Measurements from ENCODE around the gene SKI. TPM values are rescaled to one million over a fixed set of nuclear protein-coding genes. Genes with fewer than 3 reads are reported as not detected.

The SKI gene
- total and polyA plus RNA-seq, 2 of the 8 experiments (the other 6 are each of a cell fraction or from before 2014, with no cell fraction given) = 8.3 to 87.6 TPM

DNA sequence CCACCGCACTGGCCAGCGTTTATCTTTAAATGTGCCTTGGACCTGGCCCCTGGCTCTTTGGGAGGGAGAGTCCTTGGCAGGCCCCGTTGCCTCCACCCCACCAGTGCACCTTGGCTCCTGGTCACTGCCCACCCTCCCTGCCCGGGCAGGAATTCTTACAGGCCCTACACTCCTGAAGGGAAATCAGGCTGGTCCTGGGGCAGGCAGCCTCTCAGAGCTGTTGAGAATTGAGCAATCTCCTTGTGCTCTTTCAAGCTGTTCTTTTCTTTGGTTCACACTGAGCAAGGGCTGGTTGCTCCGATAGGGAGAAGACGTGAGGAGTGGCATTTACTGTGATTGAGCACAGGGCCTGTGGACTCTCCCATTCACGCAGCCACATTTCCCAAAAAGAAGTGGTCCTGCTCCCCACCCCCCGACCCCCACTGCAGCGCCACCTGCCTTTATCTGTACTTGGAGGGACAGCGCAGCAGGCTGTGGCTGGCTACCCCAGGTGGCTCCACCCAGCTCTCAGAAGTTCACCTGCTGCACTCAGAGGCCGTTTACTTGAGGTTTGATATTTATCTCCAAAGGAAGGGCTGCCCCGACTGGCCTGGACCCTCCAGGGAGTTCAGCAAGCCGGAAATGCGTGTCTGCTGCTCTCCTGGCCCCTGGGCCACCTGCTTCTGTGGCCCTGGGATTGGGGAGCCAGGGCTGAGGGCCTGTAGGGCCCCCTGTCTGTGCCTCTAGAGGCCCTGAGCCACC, 47.8 kb downstream of the SKI start:
- Histone ChIP-seq H3K4me1 (replicated peaks in 1 of 4; ENCODE audit: control insufficient read depth in 3 of 4, insufficient read depth in 4 of 4, low read length in 3 of 4) (peaks cover 5 to 51% (median 40%) of the 10 kb centered on the region in 4 experiments), H2BK120ac (replicated peaks; ENCODE audit: low read depth, low read length) (no peak overlapping the region), H3K23me2 (ENCODE audit: low read depth, low read length) (no peaks in the 10 kb centered on the region), H4K20me1 (replicated peaks in 1 of 2; ENCODE audit: control insufficient read depth in 1 of 2, insufficient read depth in 2 of 2, low read length in 2 of 2) (peaks cover 22 to 52% of the 10 kb centered on the region in 2 experiments), H3K36me3 (ENCODE audit: control insufficient read depth in 2 of 4, insufficient read depth in 4 of 4, low read length in 3 of 4) (peaks cover 0 to 3% (median 0%) of the 10 kb centered on the region in 4 experiments; a peak in 1 of 8 replicates), H2BK15ac (ENCODE audit: low read length) (no peak overlapping the region), H3K4me2 (ENCODE audit: insufficient read depth in 1 of 2, low read depth in 2 of 2, low read length in 2 of 2) (no peak overlapping the region), H4K5ac (ENCODE audit: insufficient read length, low read depth, low read length) (no peak overlapping the region), H4K8ac (ENCODE audit: extremely low read depth, insufficient read depth, low read length) (no peak overlapping the region), H3K79me2 (ENCODE audit: control insufficient read depth in 1 of 2, insufficient read depth in 2 of 2, low read length in 2 of 2) (peaks cover 17 to 81% of the 10 kb centered on the region in 2 experiments; a peak in 3 of 4 replicates), H3K27me3 (replicated peaks in 1 of 4; ENCODE audit: control insufficient read depth in 3 of 4, extremely low read depth in 1 of 4, insufficient read depth in 3 of 4, low read length in 3 of 4) (no peaks in the 10 kb centered on the region), H2BK5ac (ENCODE audit: low read depth, low read length) (peak overlapping the region; percentile 48), H3K4ac (replicated peaks; ENCODE audit: insufficient read length, low read depth, low read length) (no peak overlapping the region), H3K9ac (replicated peaks in 1 of 4; ENCODE audit: extremely low read depth in 1 of 4, low read depth in 3 of 4, low read length in 3 of 4) (no peak overlapping the region), H3K79me1 (ENCODE audit: low read depth, low read length) (peaks cover 38% of the 10 kb centered on the region), H3K4me3 (ENCODE audit: extremely low read depth in 1 of 4, insufficient read depth in 2 of 4, low read depth in 3 of 4, low read length in 4 of 4) (no peak overlapping the region), H3K14ac (ENCODE audit: insufficient read length) (no peak overlapping the region), H3K56ac (replicated peaks; ENCODE audit: insufficient read length, low read depth, low read length) (no peak overlapping the region), H2BK12ac (ENCODE audit: low read depth, low read length) (no peak overlapping the region), H2AK5ac (ENCODE audit: low read depth, low read length) (no peak overlapping the region), H3K9me3 (ENCODE audit: insufficient read depth in 2 of 2, low read depth in 1 of 2, low read length in 1 of 2) (no peaks in the 10 kb centered on the region), H3K18ac (ENCODE audit: extremely low read depth, low read length) (peak overlapping the region; percentile 51), H3K27ac (ENCODE audit: low read depth, low read length) (peak overlapping the region; percentile 23; the same call in 1 of the 2 replicates), H3K23ac (ENCODE audit: insufficient read length) (no peak overlapping the region), H2AFZ (ENCODE audit: low read length) (no peak overlapping the region), H2BK20ac (ENCODE audit: low read length) (no peak overlapping the region), H4K91ac (replicated peaks; ENCODE audit: insufficient read length, low read length) (no peak overlapping the region)
- FAIRE-seq (no peak), DNase-seq (ENCODE audit: low read depth in 1 of 2, low spot score in 2 of 2) (no peak)
- no peak for TF ChIP-seq SP4 (IDR thresholded peaks at IDR 0.05; ENCODE audit: low read length)
- TF ChIP-seq CEBPB (IDR thresholded peaks at IDR 0.05; ENCODE audit: low read depth, low read length) = peak; percentile 83
- TF ChIP-seq SAP30 (IDR thresholded peaks at IDR 0.05; ENCODE audit: insufficient read depth, insufficient replicate concordance, low read length) = no peak
- TF ChIP-seq PHF8 (conservative IDR thresholded peaks at IDR 0.05; ENCODE audit: low read depth, low read length) = no peak
- POLR2A ChIA-PET (ENCODE audit: partially characterized antibody) = interaction anchor here (0.9 to 1.6 kb wide), 7 partner anchors 24 to 100 kb away, joined by 3 to 5 read pairs (median 4); no protein-coding TSS in a partner anchor
- 74% methylated on average over 13 of the region's 14 CpGs; no CpG with 5 or more reads in 1 of the 2 experiments for WGBS, 2 experiments (ENCODE audit: extremely low coverage in 1 of 2, insufficient coverage in 1 of 2, insufficient read length in 1 of 2, insufficient replicate concordance in 2 of 2, low coverage in 1 of 2, low lambda C conversion rate in 2 of 2, missing lambda C conversion rate in 1 of 2)
- CTCF ChIA-PET (ENCODE audit: partially characterized antibody) = interaction anchor here (0.6 to 2.0 kb wide), 17 partner anchors 9 to 126 kb away, joined by 3 to 9 read pairs (median 3); partner anchors contain the start of gene FAAP20

Data from H1 (cell line).